HepG2 (cell line): ENCODE measurements around the gene ZNF831. TPM values are rescaled to one million over a fixed set of nuclear protein-coding genes. Genes with fewer than 3 reads are reported as not detected.

Experiments
- ATAC-seq: fragments of 200-7000 bp; cut with Tn5 transposase; 3 replicates; pipeline ENCODE4 v1.9.1; 2020; ENCODE audit warnings: mild to moderate bottlenecking, moderate library complexity
- BruUV-seq: library from RNA; stranded (reverse); fragments of 400-500 nt; replicated peaks from 2 replicates; lab custom pipeline; 2021; lab: Mats Ljungman, UMichigan
- CTCF ChIA-PET: fragments of 300-600 bp; formaldehyde crosslinking; extraction: SDS; loops from one replicate; lab custom pipeline; 2021; ENCODE audit warnings: low total read pairs, inconsistent platforms, low intra/inter-chr PET ratio; lab: Yijun Ruan, JAX
- POLR2A ChIA-PET: fragments of 350-600 bp; sonication (Branson Sonifier 250); formaldehyde crosslinking; loops from one replicate; lab custom pipeline; 2020; ENCODE audit warnings: antibody characterized with exemption, inconsistent platforms; lab: Yijun Ruan, JAX
- DNase-seq: peaks from one replicate; pipeline ENCODE4 v3.0.0-alpha.2; 2015; ENCODE audit warnings: low spot score
- FAIRE-seq: peaks from 3 replicates; lab custom pipeline; 2011; peaks lifted over from hg19 to GRCh38; lab: Jason Lieb, UNC
- H2AFZ ChIP-seq: one replicate; pipeline ENCODE4 v1.6.1; 2011; ENCODE audit warnings: low read length, inconsistent platforms
- H3K27ac ChIP-seq: fragments of 300-600 bp; 3 replicates; pipeline ENCODE4 v1.8.0; 2011; ENCODE audit warnings: mixed run types, mild to moderate bottlenecking, mixed read lengths, low read length, inconsistent platforms; ENCODE audit not compliant: insufficient read depth; ENCODE audit errors: extremely low read length
- H3K27me3 ChIP-seq, 2 experiments: fragments of 200-600 bp in 1 of 2; 2 replicates in 1 of 2; 3 replicates in 1 of 2; pipeline versions ENCODE4 v1.6.0 to v1.8.0; 2011; ENCODE audit warnings: low read length in 2 of 2, mild to moderate bottlenecking in 2 of 2, moderate library complexity in 2 of 2, inconsistent platforms in 1 of 2; ENCODE audit not compliant: insufficient read depth in 2 of 2, control insufficient read depth in 1 of 2
- H3K36me3 ChIP-seq, 2 experiments: fragments of 200-600 bp in 1 of 2; replicated peaks in 1 of 2; 2 replicates in 1 of 2; 3 replicates in 1 of 2; pipeline versions ENCODE4 v1.5.1 to v1.8.0; 2011; ENCODE audit warnings: low read length in 2 of 2, inconsistent platforms in 1 of 2; ENCODE audit not compliant: insufficient read depth in 2 of 2, control insufficient read depth in 1 of 2
- H3K4me1 ChIP-seq: 2 replicates; pipeline ENCODE4 v1.5.1; 2012; ENCODE audit warnings: low read length, inconsistent platforms; ENCODE audit not compliant: insufficient read depth
- H3K4me2 ChIP-seq: 2 replicates; pipeline ENCODE4 v1.6.0; 2011; ENCODE audit warnings: low read depth, low read length, inconsistent platforms
- H3K4me3 ChIP-seq, 3 experiments: fragments of 200-600 bp in 1 of 3; sonication (generic), shearing (Covaris generic) in 1 of 3; replicated peaks in 1 of 3; 2 replicates each; pipeline ENCODE4 v1.5.1; 2011 to 2016; ENCODE audit warnings: low read length in 3 of 3, inconsistent platforms in 2 of 3, low read depth in 2 of 3, mild to moderate bottlenecking in 2 of 3, control low read depth in 1 of 3, mixed read lengths in 1 of 3; ENCODE audit not compliant: insufficient read depth in 1 of 3
- H3K79me2 ChIP-seq: one replicate; pipeline ENCODE4 v1.6.1; 2011; ENCODE audit warnings: low read length, inconsistent platforms; ENCODE audit not compliant: insufficient read depth
- H3K9ac ChIP-seq: 2 replicates; pipeline ENCODE4 v1.6.0; 2011; ENCODE audit warnings: mild to moderate bottlenecking, low read depth, low read length, inconsistent platforms; ENCODE audit not compliant: insufficient read depth
- H3K9me3 ChIP-seq: 2 replicates; pipeline ENCODE4 v1.5.1; 2012; ENCODE audit warnings: mild to moderate bottlenecking, low read length
- H4K20me1 ChIP-seq: 2 replicates; pipeline ENCODE4 v1.6.0; 2011; ENCODE audit warnings: inconsistent platforms, mild to moderate bottlenecking, low read length, moderate library complexity; ENCODE audit not compliant: insufficient read depth
- FOSL2 ChIP-seq: sonication (generic); formaldehyde crosslinking; IDR thresholded peaks from 2 replicates; pipeline ENCODE4 v1.4.0; 2020; ENCODE audit warnings: missing genetic modification reagents
- GMEB2 ChIP-seq: IDR thresholded peaks from 2 replicates; pipeline ENCODE4 v1.6.1; 2016; ENCODE audit warnings: missing biosample characterization, missing genetic modification reagents, low read depth
- HOXA5 ChIP-seq: sonication (generic); formaldehyde crosslinking; IDR thresholded peaks from 2 replicates; pipeline ENCODE4 v1.4.0; 2020; ENCODE audit warnings: missing genetic modification reagents
- KLF6 ChIP-seq: IDR thresholded peaks from 2 replicates; pipeline ENCODE4 v1.8.0; 2016; ENCODE audit warnings: missing biosample characterization, missing genetic modification reagents
- MXD1 ChIP-seq: sonication (generic); formaldehyde crosslinking; IDR thresholded peaks from 2 replicates; pipeline ENCODE4 v1.4.0; 2020; ENCODE audit warnings: mild to moderate bottlenecking, missing genetic modification reagents
- NFRKB ChIP-seq: fragments of 450-650 bp; IDR thresholded peaks from 2 replicates; pipeline ENCODE4 v1.6.1; 2017
- NONO ChIP-seq, 2 experiments: fragments of 450-650 bp in 1 of 2; sonication (generic) in 1 of 2; formaldehyde crosslinking in 1 of 2; IDR thresholded peaks in 1 of 2; conservative IDR thresholded peaks in 1 of 2; 2 replicates each; pipeline versions ENCODE4 v1.6.1 to v1.8.0; 2017 to 2022; ENCODE audit warnings: mild to moderate bottlenecking in 1 of 2, missing genetic modification reagents in 1 of 2, moderate library complexity in 1 of 2
- SMAD1 ChIP-seq: sonication (generic); formaldehyde crosslinking; IDR thresholded peaks from 2 replicates; pipeline ENCODE4 v1.4.0; 2020; ENCODE audit warnings: missing genetic modification reagents, low read depth, mild to moderate bottlenecking, borderline replicate concordance
- SNAPC4 ChIP-seq: sonication (generic); formaldehyde crosslinking; IDR thresholded peaks from 2 replicates; pipeline ENCODE4 v1.4.0; 2020; ENCODE audit warnings: mild to moderate bottlenecking, missing genetic modification reagents
- THYN1 ChIP-seq: sonication (generic); formaldehyde crosslinking; IDR thresholded peaks from 2 replicates; pipeline ENCODE4 v1.8.1; 2023; ENCODE audit warnings: low read depth, mild to moderate bottlenecking, moderate library complexity, missing genetic modification reagents, borderline replicate concordance
- ZFP37 ChIP-seq: sonication (generic); formaldehyde crosslinking; IDR thresholded peaks from 2 replicates; pipeline ENCODE4 v1.4.0; 2020; ENCODE audit warnings: missing genetic modification reagents, borderline replicate concordance
- ZNF800 ChIP-seq: sonication (generic); formaldehyde crosslinking; IDR thresholded peaks from 2 replicates; pipeline ENCODE4 v1.4.0; 2020; ENCODE audit warnings: missing genetic modification reagents
- ZUFSP ChIP-seq: sonication (generic); formaldehyde crosslinking; IDR thresholded peaks from 2 replicates; pipeline ENCODE4 v1.9.0; 2021; ENCODE audit warnings: missing genetic modification reagents, mild to moderate bottlenecking, borderline replicate concordance
- WGBS: methylation state at CpG from one replicate; pipeline ENCODE4 v1.1.6; 2017; ENCODE audit warnings: low lambda C conversion rate; 5-methylcytosine and 5-hydroxymethylcytosine counted together
- in situ Hi-C: cut with HindIII; loops from 2 replicates; pipeline ENCODE4 v1.10.0; 2017; ENCODE audit warnings: low pct_unique_long_range_greater_than_20kb; ENCODE audit not compliant: extremely low pct_ligation_motif_present
- intact Hi-C: fragments of 100-400 bp; cut with micrococcal nuclease; formaldehyde crosslinking; loops from one replicate; pipeline ENCODE4 v1.10.0; 2022; ENCODE audit not compliant: unreplicated experiment
- polyA plus RNA-seq, 8 experiments: library from polyadenylated mRNA; depleted of rRNA in 3 of 8; stranded (reverse) in 7 of 8; unstranded in 1 of 8; fragments of >200 nt; fragmentation: Illumina TruSeq in 4 of 8; extraction: Trizol in 4 of 8; gene quantifications; 2 replicates each; pipeline versions ENCODE4 v1.2.1 to v1.2.3, GENCODE V29; 2011 to 2016; ENCODE audit warnings: low read depth in 4 of 8, missing spikeins in 1 of 8, mixed read lengths in 1 of 8; ENCODE audit not compliant: insufficient read depth in 1 of 8
- total RNA-seq, 5 experiments: library from RNA; depleted of rRNA; stranded (reverse); fragments of >200 nt; fragmentation: Illumina TruSeq; extraction: Trizol; gene quantifications; 2 replicates each; pipeline ENCODE4 v1.2.3, GENCODE V29; 2016; ENCODE audit warnings: low read depth in 1 of 5

ZNF831 gene
- total and polyA plus RNA-seq, 2 of the 13 experiments (the other 11 are each of a cell fraction or from before 2014, with no cell fraction given), result not detected

- no peak overlapping the region for H3K4me3 ChIP-seq
- in situ Hi-C loops, result no loop called here
- H3K4me2 ChIP-seq, result no peak overlapping the region
- FAIRE-seq (no peak), ATAC-seq (no peak), DNase-seq (no peak)
- H2AFZ ChIP-seq, result no peak overlapping the region
- H3K4me1 ChIP-seq, result no peaks in the 10 kb centered on the region
- H4K20me1 ChIP-seq, result no peaks in the 10 kb centered on the region
- H3K27ac ChIP-seq, result no peak overlapping the region
- 2% methylated on average over 6 of the region's 6 CpGs for WGBS
- no peak overlapping the region for H3K9ac ChIP-seq
- BruUV-seq, result no TSS peak
- TF ChIP-seq SNAPC4 (CRISPR knock-in tag) (no peak), HOXA5 (CRISPR knock-in tag) (no peak), FOSL2 (CRISPR knock-in tag) (no peak), NONO (IDR thresholded peaks at IDR 0.05) (no peak), NONO (CRISPR knock-in tag; conservative IDR thresholded peaks at IDR 0.05) (no peak), ZNF800 (CRISPR knock-in tag) (no peak), THYN1 (CRISPR knock-in tag) (no peak), ZUFSP (CRISPR knock-in tag) (no peak), SMAD1 (no peak), ZFP37 (CRISPR knock-in tag) (no peak), MXD1 (CRISPR knock-in tag) (no peak), KLF6 (CRISPR knock-in tag) (no peak), NFRKB (no peak), GMEB2 (CRISPR knock-in tag) (no peak)
- TF ChIP-seq, all 625 proteins: peak for 0
- Histone ChIP-seq H3K79me2 (no peaks in the 10 kb centered on the region), H3K9me3 (no peaks in the 10 kb centered on the region), H3K36me3 (no peaks in the 10 kb centered on the region), H3K27me3 (peaks cover 0 to 51% of the 10 kb centered on the region in 2 experiments; a peak in 3 of 5 replicates)
- ChIA-PET POLR2A (no interaction called here), CTCF (no interaction called here)
- intact Hi-C loops, result no loop called here
These were observed 89.7 kb downstream of the ZNF831 start for GRCh38 chr20:59253325-59253724.
